ENCODE data around the gene GUCY2F.

Gene GUCY2F

GRCh38 chrX:109481986-109482385, at the start of gene GUCY2F:
GUCY2F (minus strand) TSS chrX:109482086; CDS start chrX:109475936, 6,150 bp downstream.
- DNase-seq = no peak

- no peak for DNase-seq
Measured at GRCh38 chrX:109519001-109519400, 37.1 kb upstream of the GUCY2F start.

GRCh38 chrX:109511113-109511512, 29.2 kb upstream of the GUCY2F start:
- no peak for DNase-seq

GRCh38 chrX:109508915-109509314, 27.0 kb upstream of the GUCY2F start:
- no peak for DNase-seq

- DNase-seq = no peak
Measured at GRCh38 chrX:109501176-109501575, 19.3 kb upstream of the GUCY2F start.

- DNase-seq = no peak
Measured at GRCh38 chrX:109498434-109498833, 16.5 kb upstream of the GUCY2F start.

- no peak for DNase-seq
Measured at GRCh38 chrX:109489174-109489573, 7.3 kb upstream of the GUCY2F start.

- DNase-seq = no peak
Measured at GRCh38 chrX:109487640-109488039, 5.8 kb upstream of the GUCY2F start.

- peak; percentile 70 for DNase-seq
Measured at GRCh38 chrX:109485470-109486340, 3.8 kb upstream of the GUCY2F start.

- no peak for DNase-seq
Measured at GRCh38 chrX:109484886-109485285, 3.0 kb upstream of the GUCY2F start.

- DNase-seq = no peak
Measured at GRCh38 chrX:109475174-109475891, 6.6 kb downstream of the GUCY2F start.

GRCh38 chrX:109472939-109473735, 8.7 kb downstream of the GUCY2F start:
- no peak for DNase-seq

- DNase-seq = no peak
Measured at GRCh38 chrX:109464231-109464630, 17.7 kb downstream of the GUCY2F start.

GRCh38 chrX:109463784-109464183, 18.1 kb downstream of the GUCY2F start:
- no peak for DNase-seq

GRCh38 chrX:109448282-109448938, 33.5 kb downstream of the GUCY2F start:
- DNase-seq = no peak

GRCh38 chrX:109441266-109441665, 40.6 kb downstream of the GUCY2F start:
- DNase-seq = no peak

- no peak for DNase-seq
Measured at GRCh38 chrX:109440475-109440874, 41.4 kb downstream of the GUCY2F start.

GRCh38 chrX:109409181-109409580, 72.7 kb downstream of the GUCY2F start:
- no peak for DNase-seq

GRCh38 chrX:109403922-109404321, 78.0 kb downstream of the GUCY2F start:
- DNase-seq = no peak

GRCh38 chrX:109399831-109400230, 82.1 kb downstream of the GUCY2F start:
- no peak for DNase-seq

GRCh38 chrX:109398833-109399232, 83.1 kb downstream of the GUCY2F start:
- DNase-seq = no peak

- no peak for DNase-seq
Measured at GRCh38 chrX:109398061-109398460, 83.8 kb downstream of the GUCY2F start.

GRCh38 chrX:109393859-109394258, 88.0 kb downstream of the GUCY2F start:
- no peak for DNase-seq

Data from CD4-positive, alpha-beta T cell treated with Interleukin-21 for 1 hour (primary cell).